H1 (cell line): Measurements from ENCODE around the gene RUBCN. TPM values are rescaled to one million over a fixed set of nuclear protein-coding genes. Genes with fewer than 3 reads are reported as not detected.

ENCODE experiments used
- CTCF ChIA-PET: fragments of 300-600 bp; sonication (Branson Sonifier 250); formaldehyde crosslinking; loops from one replicate; lab custom pipeline; 2021; ENCODE audit not compliant: partially characterized antibody; lab: Charles Lee
- POLR2A ChIA-PET: fragments of 300-600 bp; sonication (Branson Sonifier 250); formaldehyde crosslinking; loops from one replicate; lab custom pipeline; 2021; ENCODE audit warnings: inconsistent platforms; ENCODE audit not compliant: partially characterized antibody; lab: Charles Lee
- DNase-seq, 2 experiments: peaks; one replicate each; pipeline versions ENCODE4 v3.0.0 to v3.0.0-alpha.2; 2010 to 2022; ENCODE audit warnings: low spot score in 2 of 2, low read depth in 1 of 2, mixed read lengths in 1 of 2
- FAIRE-seq: peaks from 2 replicates; lab custom pipeline; 2011; peaks lifted over from hg19 to GRCh38; lab: Jason Lieb, UNC
- H2AFZ ChIP-seq: 2 replicates; pipeline ENCODE4 v1.8.1; 2012; ENCODE audit warnings: low read length, inconsistent platforms
- H2AK5ac ChIP-seq: 2 replicates; pipeline ENCODE4 v1.6.1; 2013; ENCODE audit warnings: low read depth, low read length
- H2BK120ac ChIP-seq: replicated peaks from 2 replicates; pipeline ENCODE3; 2013; ENCODE audit warnings: low read depth, low read length, inconsistent platforms
- H2BK12ac ChIP-seq: 2 replicates; pipeline ENCODE4 v1.6.1; 2013; ENCODE audit warnings: low read depth, low read length
- H2BK15ac ChIP-seq: 2 replicates; pipeline ENCODE4 v1.6.1; 2013; ENCODE audit warnings: low read length
- H2BK20ac ChIP-seq: 2 replicates; pipeline ENCODE4 v1.6.1; 2013; ENCODE audit warnings: low read length
- H2BK5ac ChIP-seq: 2 replicates; pipeline ENCODE4 v1.6.1; 2013; ENCODE audit warnings: low read depth, low read length
- H3K14ac ChIP-seq: 2 replicates; pipeline ENCODE4 v1.6.1; 2013; ENCODE audit warnings: inconsistent platforms; ENCODE audit not compliant: insufficient read length
- H3K18ac ChIP-seq: 2 replicates; pipeline ENCODE4 v1.6.1; 2013; ENCODE audit warnings: low read length; ENCODE audit errors: extremely low read depth
- H3K23ac ChIP-seq: 2 replicates; pipeline ENCODE4 v1.6.1; 2013; ENCODE audit warnings: inconsistent platforms; ENCODE audit not compliant: insufficient read length
- H3K23me2 ChIP-seq: 2 replicates; pipeline ENCODE4 v1.6.1; 2013; ENCODE audit warnings: low read depth, low read length
- H3K27ac ChIP-seq: 2 replicates; pipeline ENCODE4 v1.6.1; 2011; ENCODE audit warnings: low read depth, low read length, inconsistent platforms
- H3K27me3 ChIP-seq, 4 experiments: replicated peaks in 1 of 4; 1 replicate in 1 of 4; 2 replicates in 3 of 4; pipeline versions ENCODE4 v1.6.1 to v1.8.1; 2011 to 2013; ENCODE audit warnings: low read length in 3 of 4, mild to moderate bottlenecking in 3 of 4, inconsistent platforms in 2 of 4, mixed read lengths in 2 of 4, moderate library complexity in 1 of 4; ENCODE audit not compliant: control insufficient read depth in 3 of 4, insufficient read depth in 3 of 4; ENCODE audit errors: extremely low read depth in 1 of 4
- H3K36me3 ChIP-seq, 4 experiments: 2 replicates each; pipeline versions ENCODE4 v1.6.1 to v1.8.1; 2011 to 2013; ENCODE audit warnings: mild to moderate bottlenecking in 4 of 4, low read length in 3 of 4, moderate library complexity in 2 of 4, control low read depth in 1 of 4, inconsistent platforms in 1 of 4; ENCODE audit not compliant: insufficient read depth in 4 of 4, control insufficient read depth in 2 of 4
- H3K4ac ChIP-seq: replicated peaks from 2 replicates; pipeline ENCODE3; 2013; ENCODE audit warnings: low read length, low read depth, mixed read lengths, inconsistent platforms; ENCODE audit not compliant: insufficient read length
- H3K4me1 ChIP-seq, 4 experiments: replicated peaks in 1 of 4; 1 replicate in 1 of 4; 2 replicates in 3 of 4; pipeline versions ENCODE4 v1.6.1 to v1.8.1; 2011 to 2013; ENCODE audit warnings: low read length in 3 of 4, inconsistent platforms in 2 of 4, mixed read lengths in 1 of 4; ENCODE audit not compliant: insufficient read depth in 4 of 4, control insufficient read depth in 3 of 4
- H3K4me2 ChIP-seq, 2 experiments: 2 replicates each; pipeline versions ENCODE4 v1.6.1 to v1.8.1; 2011 to 2013; ENCODE audit warnings: low read depth in 2 of 2, low read length in 2 of 2, control low read depth in 1 of 2, inconsistent platforms in 1 of 2, mild to moderate bottlenecking in 1 of 2; ENCODE audit not compliant: insufficient read depth in 1 of 2
- H3K4me3 ChIP-seq, 4 experiments: fragments of 200-600, 300-600 bp in 1 of 4; sonication (generic), shearing (Covaris generic), sonication (Bioruptor Twin) in 1 of 4; 2 replicates each; pipeline versions ENCODE4 v1.5.1 to v1.8.1; 2011 to 2016; ENCODE audit warnings: low read length in 4 of 4, low read depth in 3 of 4, control low read depth in 2 of 4, inconsistent platforms in 2 of 4, mild to moderate bottlenecking in 2 of 4, mixed read lengths in 1 of 4, moderate library complexity in 1 of 4; ENCODE audit not compliant: insufficient read depth in 2 of 4; ENCODE audit errors: extremely low read depth in 1 of 4
- H3K56ac ChIP-seq: replicated peaks from 2 replicates; pipeline ENCODE3; 2013; ENCODE audit warnings: low read depth, mild to moderate bottlenecking, mixed read lengths, low read length, inconsistent platforms; ENCODE audit not compliant: insufficient read length
- H3K79me1 ChIP-seq: 2 replicates; pipeline ENCODE4 v1.6.1; 2013; ENCODE audit warnings: low read depth, low read length, control low read depth
- H3K79me2 ChIP-seq, 2 experiments: 2 replicates each; pipeline versions ENCODE4 v1.6.1 to v1.8.1; 2012 to 2013; ENCODE audit warnings: low read length in 2 of 2, mild to moderate bottlenecking in 2 of 2, inconsistent platforms in 1 of 2; ENCODE audit not compliant: insufficient read depth in 2 of 2, control insufficient read depth in 1 of 2
- H3K9ac ChIP-seq, 4 experiments: replicated peaks in 1 of 4; 1 replicate in 1 of 4; 2 replicates in 3 of 4; pipeline versions ENCODE4 v1.6.1 to v1.8.1; 2011 to 2013; ENCODE audit warnings: low read depth in 3 of 4, low read length in 3 of 4, control low read depth in 2 of 4, mild to moderate bottlenecking in 2 of 4, moderate library complexity in 2 of 4, inconsistent platforms in 1 of 4; ENCODE audit errors: extremely low read depth in 1 of 4
- H3K9me3 ChIP-seq, 2 experiments: 2 replicates each; pipeline versions ENCODE4 v1.6.1 to v1.8.1; 2012 to 2013; ENCODE audit warnings: mild to moderate bottlenecking in 2 of 2, moderate library complexity in 2 of 2, control low read depth in 1 of 2, inconsistent platforms in 1 of 2, low read depth in 1 of 2, low read length in 1 of 2, mixed read lengths in 1 of 2; ENCODE audit not compliant: insufficient read depth in 2 of 2
- H4K20me1 ChIP-seq, 2 experiments: replicated peaks in 1 of 2; 2 replicates each; pipeline versions ENCODE3 to v1.8.1; 2011 to 2013; ENCODE audit warnings: inconsistent platforms in 2 of 2, low read length in 2 of 2, mild to moderate bottlenecking in 1 of 2; ENCODE audit not compliant: insufficient read depth in 2 of 2, control insufficient read depth in 1 of 2
- H4K5ac ChIP-seq: 2 replicates; pipeline ENCODE4 v1.6.1; 2013; ENCODE audit warnings: low read length, low read depth, mixed read lengths, inconsistent platforms; ENCODE audit not compliant: insufficient read length
- H4K8ac ChIP-seq: 2 replicates; pipeline ENCODE4 v1.8.0; 2013; ENCODE audit warnings: mild to moderate bottlenecking, moderate library complexity, low read length, inconsistent platforms; ENCODE audit not compliant: insufficient read depth; ENCODE audit errors: extremely low read depth
- H4K91ac ChIP-seq: replicated peaks from 2 replicates; pipeline ENCODE3; 2013; ENCODE audit warnings: low read length, mixed read lengths, inconsistent platforms; ENCODE audit not compliant: insufficient read length
- BRCA1 ChIP-seq: IDR thresholded peaks from 2 replicates; pipeline ENCODE4 v1.6.1; 2012; ENCODE audit warnings: low read depth, low read length, improper control_type of control experiment
- CEBPB ChIP-seq: IDR thresholded peaks from 2 replicates; pipeline ENCODE4 v1.6.1; 2012; ENCODE audit warnings: low read depth, low read length
- CHD1 ChIP-seq: IDR thresholded peaks from 2 replicates; pipeline ENCODE4 v1.6.1; 2012; ENCODE audit warnings: low read depth, low read length, improper control_type of control experiment
- CTBP2 ChIP-seq: IDR thresholded peaks from 2 replicates; pipeline ENCODE4 v1.7.0; 2011; ENCODE audit warnings: borderline replicate concordance, mild to moderate bottlenecking, moderate library complexity, mixed read lengths, low read length; ENCODE audit not compliant: insufficient read depth, insufficient read length
- HDAC6 ChIP-seq: IDR thresholded peaks from one replicate; pipeline ENCODE4 v1.7.1; 2012; ENCODE audit warnings: low read depth, mild to moderate bottlenecking, inconsistent platforms, low read length, moderate library complexity
- MAFK ChIP-seq: IDR thresholded peaks from 2 replicates; pipeline ENCODE4 v1.6.1; 2012; ENCODE audit warnings: low read depth, mild to moderate bottlenecking, improper control_type of control experiment, low read length
- RNF2 ChIP-seq: fragments of 200-900, 300-1000 bp; sonication (generic); IDR thresholded peaks from 2 replicates; pipeline ENCODE4 v1.7.1; 2016; ENCODE audit warnings: borderline replicate concordance, low read depth, mild to moderate bottlenecking, antibody characterized with exemption, low read length; ENCODE audit not compliant: poor library complexity, severe bottlenecking; ENCODE audit errors: missing control alignments
- SIX5 ChIP-seq: IDR thresholded peaks from 2 replicates; pipeline ENCODE4 v1.6.1; 2011; ENCODE audit warnings: mild to moderate bottlenecking, low read depth, low read length
- SP2 ChIP-seq: IDR thresholded peaks from 2 replicates; pipeline ENCODE4 v1.6.1; 2012; ENCODE audit warnings: mild to moderate bottlenecking, low read length, inconsistent platforms
- TAF7 ChIP-seq: optimal IDR thresholded peaks from 2 replicates; pipeline ENCODE3; 2011; ENCODE audit warnings: low read depth, mild to moderate bottlenecking, inconsistent platforms, low read length, moderate library complexity, borderline replicate concordance
- TEAD4 ChIP-seq: IDR thresholded peaks from 2 replicates; pipeline ENCODE4 v1.6.1; 2012; ENCODE audit warnings: low read depth, low read length, inconsistent platforms, mixed read lengths
- ZNF274 ChIP-seq: IDR thresholded peaks from 2 replicates; pipeline ENCODE4 v1.7.0; 2012; ENCODE audit warnings: low read length, borderline replicate concordance; ENCODE audit errors: extremely low read depth
- WGBS, 2 experiments: shearing (Covaris generic) in 1 of 2; methylation state at CpG; one replicate each; pipeline versions ENCODE4 v1.1.6 to v1.1.7; 2013 to 2015; ENCODE audit warnings: low lambda C conversion rate in 2 of 2, mixed read lengths in 2 of 2, inconsistent platforms in 1 of 2, low coverage in 1 of 2, missing lambda C conversion rate in 1 of 2; ENCODE audit not compliant: insufficient replicate concordance in 2 of 2, insufficient coverage in 1 of 2, insufficient read length in 1 of 2; ENCODE audit errors: extremely low coverage in 1 of 2, missing lambda C conversion rate in 1 of 2; 5-methylcytosine and 5-hydroxymethylcytosine counted together
- polyA plus RNA-seq, 7 experiments: library from polyadenylated mRNA; depleted of rRNA in 3 of 7; stranded (reverse) in 5 of 7; unstranded in 2 of 7; fragments of >200 nt in 5 of 7; fragments of 200-250 nt in 2 of 7; gene quantifications; 1 replicate in 5 of 7; 2 replicates in 1 of 7; 4 replicates in 1 of 7; pipeline versions ENCODE4 v1.2.1 to v1.2.3, GENCODE V29; 2011 to 2013; ENCODE audit warnings: missing spikeins in 2 of 7, mixed read lengths in 2 of 7
- total RNA-seq: library from RNA; stranded (reverse); fragmentation: NEBNext Ultra II Directional; extraction: Animal tissue kit (Norgen Biotek cat#: 25700); gene quantifications from 2 replicates; pipeline ENCODE4 v1.2.1, GENCODE V29; 2021
- TF ChIP-seq, protein P1 (sequence below): IDR thresholded peaks from 2 replicates; pipeline ENCODE4 v1.6.1; 2012; ENCODE audit warnings: inconsistent platforms

Gene RUBCN
- total and polyA plus RNA-seq, 2 of the 8 experiments (the other 6 are each of a cell fraction or from before 2014, with no cell fraction given): 9.3 to 21.9 TPM

GRCh38 chr3:197701841-197702240, 34.9 kb downstream of the RUBCN start:
- Histone ChIP-seq H4K20me1 (no peaks in the 10 kb centered on the region), H3K36me3 (peaks cover 2 to 17% (median 9%) of the 10 kb centered on the region in 4 experiments; a peak in 6 of 8 replicates)
- CTCF ChIA-PET: interaction anchor here (0.7 to 1.1 kb wide), 2 partner anchors 236 to 540 kb away, joined by 3 read pairs; no protein-coding TSS in a partner anchor
- TF ChIP-seq, protein P1, sequence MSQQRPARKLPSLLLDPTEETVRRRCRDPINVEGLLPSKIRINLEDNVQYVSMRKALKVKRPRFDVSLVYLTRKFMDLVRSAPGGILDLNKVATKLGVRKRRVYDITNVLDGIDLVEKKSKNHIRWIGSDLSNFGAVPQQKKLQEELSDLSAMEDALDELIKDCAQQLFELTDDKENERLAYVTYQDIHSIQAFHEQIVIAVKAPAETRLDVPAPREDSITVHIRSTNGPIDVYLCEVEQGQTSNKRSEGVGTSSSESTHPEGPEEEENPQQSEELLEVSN: no peak
- TF ChIP-seq MAFK (no peak), ZNF274 (no peak), TEAD4 (no peak), SIX5 (no peak), TAF7 (no peak), CEBPB (no peak), HDAC6 (no peak), CHD1 (no peak), RNF2 (no peak), CTBP2 (no peak), BRCA1 (no peak), SP2 (no peak)

More at GRCh38 chr3:197701841-197702240, 34.9 kb downstream of the RUBCN start:
- FAIRE-seq (no peak), DNase-seq (no peak)
- POLR2A ChIA-PET: interaction anchor here (0.5 to 1.7 kb wide), 2 partner anchors 16 to 20 kb away, joined by 3 read pairs; no protein-coding TSS in a partner anchor
- H3K79me2 ChIP-seq: no peaks in the 10 kb centered on the region
- H3K23ac ChIP-seq: no peak overlapping the region
- no peak overlapping the region for H3K9ac ChIP-seq
- H3K18ac ChIP-seq: no peak overlapping the region
- H2BK20ac ChIP-seq: no peak overlapping the region
- no peak overlapping the region for H3K4ac ChIP-seq
- H2AFZ ChIP-seq: no peak overlapping the region
- no peaks in the 10 kb centered on the region; a peak in 1 of 7 replicates for H3K27me3 ChIP-seq
- no peaks in the 10 kb centered on the region for H3K79me1 ChIP-seq
- H3K27ac ChIP-seq: no peak overlapping the region
- H3K4me3 ChIP-seq: no peak overlapping the region
- no peaks in the 10 kb centered on the region; the same call in 1 of the 2 replicates for H3K23me2 ChIP-seq
- no peak overlapping the region for H2BK120ac ChIP-seq
- no peak overlapping the region for H2BK15ac ChIP-seq
- no peak overlapping the region for H2AK5ac ChIP-seq
- H4K8ac ChIP-seq: no peak overlapping the region
- H3K4me1 ChIP-seq: no peaks in the 10 kb centered on the region
- H3K4me2 ChIP-seq: no peak overlapping the region
- H3K56ac ChIP-seq: no peak overlapping the region
- no peak overlapping the region for H4K91ac ChIP-seq
- H4K5ac ChIP-seq: no peak overlapping the region
- H3K14ac ChIP-seq: no peak overlapping the region
- no peak overlapping the region for H2BK5ac ChIP-seq
- no peak overlapping the region for H2BK12ac ChIP-seq
- WGBS, 2 experiments: 94% methylated on average over 4 of the region's 4 CpGs; no CpG with 5 or more reads in 1 of the 2 experiments
- no peaks in the 10 kb centered on the region for H3K9me3 ChIP-seq
